Cardiac muscle cell (in vitro differentiated cells and primary cell): ENCODE data around the gene PTRHD1. TPM values are rescaled to one million over a fixed set of nuclear protein-coding genes. Genes with fewer than 3 reads are reported as not detected.

Source experiments
- DNase-seq, 2 donors: peaks; one replicate each; pipeline versions ENCODE4 v3.0.0 to v3.0.0-alpha.2; 2010 to 2017; ENCODE audit warnings: low read depth in 1 of 2, low spot score in 1 of 2
- H3K27ac ChIP-seq: fragments of 200-600 bp; sonication (generic); 2 replicates; pipeline ENCODE4 v1.5.1; 2016
- H3K27me3 ChIP-seq: fragments of 200-600 bp; sonication (generic); 2 replicates; pipeline ENCODE4 v1.6.0; 2016; ENCODE audit warnings: control low read depth
- H3K36me3 ChIP-seq: fragments of 200-600 bp; sonication (generic); 2 replicates; pipeline ENCODE4 v1.5.1; 2016; ENCODE audit warnings: control low read depth
- H3K4me1 ChIP-seq: fragments of 200-600 bp; sonication (generic); 2 replicates; pipeline ENCODE4 v1.8.1; 2017; ENCODE audit warnings: low read depth, mild to moderate bottlenecking, mixed run types
- H3K4me3 ChIP-seq: fragments of 200-600 bp; sonication (generic); 2 replicates; pipeline ENCODE4 v1.5.1; 2016; ENCODE audit warnings: mild to moderate bottlenecking
- H3K9me3 ChIP-seq: fragments of 200-600 bp; sonication (generic); 2 replicates; pipeline ENCODE4 v1.5.1; 2017; ENCODE audit warnings: low read depth, mild to moderate bottlenecking, control low read depth
- CTCF ChIP-seq: IDR thresholded peaks from 2 replicates; pipeline ENCODE4 v1.5.1; 2012; ENCODE audit warnings: low read depth, mild to moderate bottlenecking, low read length
- polyA plus RNA-seq: library from polyadenylated mRNA; unstranded; fragments of >200 nt; fragmentation: Nextera tagmentation; extraction: Ambion mirVana; gene quantifications from 2 replicates; pipeline ENCODE4 v1.2.1, GENCODE V29; 2016
- total RNA-seq: library from RNA; depleted of rRNA; stranded (reverse); fragments of >200 nt; gene quantifications from 2 replicates; pipeline ENCODE4 v1.2.3, GENCODE V29; 2016

Gene PTRHD1
- total and polyA plus RNA-seq, 2 experiments from 2014 or later: 32.1 to 54.3 TPM

GRCh38 chr2:24834733-24835395 lies 41.7 kb upstream of the PTRHD1 start:
- no peaks in the 10 kb centered on the region for H3K36me3 ChIP-seq
- no peak for TF ChIP-seq CTCF

GRCh38 chr2:24833821-24834732 lies 40.9 kb upstream of the PTRHD1 start:
- no peak overlapping the region for H3K27ac ChIP-seq
- no peaks in the 10 kb centered on the region for H3K4me1 ChIP-seq
- no peak for DNase-seq
- H3K27me3 ChIP-seq: no peaks in the 10 kb centered on the region
- no peak for TF ChIP-seq CTCF
- no peak overlapping the region for H3K4me3 ChIP-seq
- no peaks in the 10 kb centered on the region for H3K9me3 ChIP-seq
- H3K36me3 ChIP-seq: no peaks in the 10 kb centered on the region

More at GRCh38 chr2:24834733-24835395, 41.7 kb upstream of the PTRHD1 start:
- Histone ChIP-seq H3K27me3 (no peaks in the 10 kb centered on the region), H3K4me1 (no peaks in the 10 kb centered on the region), H3K27ac (no peak overlapping the region), H3K9me3 (no peaks in the 10 kb centered on the region), H3K4me3 (no peak overlapping the region)
- DNase-seq: no peak

- Histone ChIP-seq H3K27ac (no peak overlapping the region), H3K27me3 (no peaks in the 10 kb centered on the region), H3K4me3 (no peak overlapping the region), H3K4me1 (no peaks in the 10 kb centered on the region), H3K36me3 (no peaks in the 10 kb centered on the region), H3K9me3 (no peaks in the 10 kb centered on the region)
- no peak for DNase-seq
- no peak for TF ChIP-seq CTCF
Measured at GRCh38 chr2:24832931-24833701, 39.9 kb upstream of the PTRHD1 start.

GRCh38 chr2:24832521-24832920 lies 39.3 kb upstream of the PTRHD1 start:
- Histone ChIP-seq H3K4me1 (no peaks in the 10 kb centered on the region), H3K4me3 (no peak overlapping the region), H3K27ac (no peak overlapping the region), H3K9me3 (no peaks in the 10 kb centered on the region), H3K27me3 (no peaks in the 10 kb centered on the region), H3K36me3 (no peaks in the 10 kb centered on the region)
- no peak for DNase-seq
- no peak for TF ChIP-seq CTCF

GRCh38 chr2:24832073-24832461 lies 38.9 kb upstream of the PTRHD1 start:
- no peak for DNase-seq
- H3K27ac ChIP-seq: no peak overlapping the region

More at GRCh38 chr2:24832073-24832461, 38.9 kb upstream of the PTRHD1 start:
- no peaks in the 10 kb centered on the region for H3K27me3 ChIP-seq
- H3K36me3 ChIP-seq: no peaks in the 10 kb centered on the region
- TF ChIP-seq CTCF: no peak
- H3K9me3 ChIP-seq: no peaks in the 10 kb centered on the region
- no peaks in the 10 kb centered on the region for H3K4me1 ChIP-seq
- H3K4me3 ChIP-seq: no peak overlapping the region
